ENCODE results near the gene ELMO1.

GRCh38 chr7:36985866-36986400, 462.7 kb downstream of the ELMO1 start:
- TF ChIP-seq CTCF (IDR thresholded peaks at IDR 0.05) (no peak), PBX3 (IDR thresholded peaks at IDR 0.05) (no peak), MAX (IDR thresholded peaks at IDR 0.05) (no peak)

Data from A549 (cell line).